Epithelial cell of proximal tubule (primary cell): ENCODE results near the gene PLA2G5. TPM values are rescaled to one million over a fixed set of nuclear protein-coding genes. Genes with fewer than 3 reads are reported as not detected.

Experiments
- DNase-seq: peaks from one replicate; pipeline ENCODE4 v3.0.0-alpha.2; 2011; ENCODE audit warnings: low read depth
- H3K4me3 ChIP-seq: 2 replicates; pipeline ENCODE4 v1.5.1; 2011; ENCODE audit warnings: low read depth, mild to moderate bottlenecking, low read length
- CTCF ChIP-seq: conservative IDR thresholded peaks from 2 replicates; pipeline ENCODE4 v1.5.1; 2012; ENCODE audit warnings: low read depth, mild to moderate bottlenecking, low read length
- total RNA-seq: library from RNA; depleted of rRNA; stranded (reverse); fragments of >200 nt; gene quantifications from 2 replicates; pipeline ENCODE4 v1.2.3, GENCODE V29; 2015

The PLA2G5 gene
- total RNA-seq, 1 donor from 2014 or later = not detected

DNA sequence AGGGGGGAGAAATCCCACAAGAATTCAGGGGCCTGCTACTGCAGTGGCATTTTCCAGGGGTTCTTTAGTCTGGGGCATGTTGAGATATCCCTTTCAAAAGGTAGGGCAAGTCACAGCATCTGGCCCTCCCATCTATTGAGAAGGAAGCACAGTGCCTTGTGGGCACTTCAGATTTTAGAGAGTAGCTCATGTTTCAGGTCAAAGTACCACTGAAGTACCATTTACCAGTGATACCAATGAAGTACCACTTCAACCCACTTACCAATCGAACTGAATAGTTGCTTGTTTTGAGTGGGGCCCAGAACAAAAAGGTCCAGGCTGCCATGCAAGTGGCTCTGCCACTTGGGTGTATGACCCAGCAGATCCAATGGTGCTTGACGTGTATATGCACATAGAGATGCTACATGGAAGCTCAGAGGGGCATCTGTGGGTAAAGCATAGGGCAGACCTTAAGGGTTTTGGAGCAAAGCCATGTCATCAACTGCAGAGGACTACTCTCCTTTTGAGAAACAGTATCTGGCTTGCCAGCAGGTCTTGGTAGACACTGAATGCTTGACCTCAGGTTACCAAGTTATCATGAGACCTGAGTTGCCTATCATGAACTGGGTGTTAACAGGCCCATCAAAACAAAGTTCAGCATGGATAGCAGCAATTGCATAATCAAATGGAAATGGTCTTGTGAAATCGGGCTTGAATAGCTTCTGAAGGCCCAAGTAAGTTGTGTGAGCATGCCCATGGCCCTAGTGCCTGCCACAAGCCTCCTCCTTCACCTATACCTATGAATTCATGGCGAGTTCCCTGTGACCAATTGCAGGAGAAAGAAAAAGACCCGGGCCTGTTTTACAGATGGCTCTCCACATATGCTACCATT, 25.8 kb downstream of the PLA2G5 start:
- no peak for DNase-seq
- TF ChIP-seq CTCF = no peak
- no peak overlapping the region for H3K4me3 ChIP-seq

GRCh38 chr1:20096840-20097447, 26.9 kb downstream of the PLA2G5 start:
- TF ChIP-seq CTCF = no peak
- no peak overlapping the region for H3K4me3 ChIP-seq
- DNase-seq = no peak

GRCh38 chr1:20099533-20099932, 29.5 kb downstream of the PLA2G5 start:
- TF ChIP-seq CTCF = no peak
- DNase-seq = no peak
- no peak overlapping the region for H3K4me3 ChIP-seq

GRCh38 chr1:20100632-20101355, 30.8 kb downstream of the PLA2G5 start:
- DNase-seq = no peak
- TF ChIP-seq CTCF = peak; percentile 84
- H3K4me3 ChIP-seq = no peak overlapping the region

DNA sequence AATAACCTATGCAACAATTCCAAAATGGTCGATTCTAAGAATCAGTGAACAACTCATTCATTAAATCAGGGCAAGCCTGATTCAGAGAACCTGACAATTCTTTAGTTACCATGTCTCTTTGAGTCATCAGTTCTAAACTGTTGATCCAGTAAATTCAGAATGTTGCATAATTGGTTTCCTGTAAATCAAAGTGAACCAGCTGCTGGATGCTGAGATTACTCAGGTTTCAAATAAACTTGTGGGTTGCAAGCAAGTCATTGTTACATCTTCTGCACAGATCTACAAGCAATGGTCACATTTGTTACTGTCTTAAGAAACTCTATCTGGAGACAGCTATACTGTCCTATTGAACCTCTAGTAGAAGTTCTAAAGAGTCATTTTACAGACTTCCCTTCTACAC, 32.9 kb downstream of the PLA2G5 start:
- DNase-seq = no peak
- TF ChIP-seq CTCF = no peak
- no peak overlapping the region for H3K4me3 ChIP-seq

DNA sequence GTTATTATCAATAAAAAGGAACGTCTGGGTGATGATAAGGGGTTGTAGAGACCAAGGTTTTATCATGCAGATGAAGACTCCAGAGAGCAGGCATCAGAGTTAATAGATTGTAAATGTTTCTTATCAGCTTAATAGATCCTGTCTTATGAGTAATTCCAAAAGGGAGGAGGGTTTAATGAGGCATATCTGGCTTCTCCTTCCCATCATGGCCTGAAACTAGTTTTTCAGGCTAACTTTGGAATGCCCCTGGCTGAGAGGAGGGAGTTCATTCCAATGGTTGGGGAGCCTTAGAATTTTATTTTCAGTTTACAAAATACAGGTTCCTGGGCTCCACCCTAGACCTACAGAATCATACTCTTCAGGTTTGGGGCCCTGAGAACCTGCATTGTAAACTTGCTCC, 35.9 kb downstream of the PLA2G5 start:
- no peak for TF ChIP-seq CTCF
- no peak overlapping the region for H3K4me3 ChIP-seq
- DNase-seq = no peak
